ENCODE measurements around the gene CEP19. TPM values are rescaled to one million over a fixed set of nuclear protein-coding genes. Genes with fewer than 3 reads are reported as not detected.

The CEP19 gene
- total and polyA plus RNA-seq, 2 of the 8 experiments (the other 6 are each of a cell fraction or from before 2014, with no cell fraction given) = 0.95 to 1.6 TPM

- FAIRE-seq = no peak
- peaks cover 12% of the 10 kb centered on the region for H3K79me1 ChIP-seq (ENCODE audit: low read depth, low read length)
- no peaks in the 10 kb centered on the region for H3K23me2 ChIP-seq (ENCODE audit: low read depth, low read length)
- H4K5ac ChIP-seq (ENCODE audit: insufficient read length, low read depth, low read length) = no peak overlapping the region
- no peak overlapping the region for H2BK120ac ChIP-seq (replicated peaks; ENCODE audit: low read depth, low read length)
- no peak overlapping the region for H3K18ac ChIP-seq (ENCODE audit: extremely low read depth, low read length)
- no peak overlapping the region for H2BK12ac ChIP-seq (ENCODE audit: low read depth, low read length)
- H3K56ac ChIP-seq (replicated peaks; ENCODE audit: insufficient read length, low read depth, low read length) = no peak overlapping the region
- no peak overlapping the region for H3K4me3 ChIP-seq (ENCODE audit: extremely low read depth in 1 of 4, insufficient read depth in 2 of 4, low read depth in 3 of 4, low read length in 4 of 4)
- no peak overlapping the region for H2BK20ac ChIP-seq (ENCODE audit: low read length)
- H2AFZ ChIP-seq (ENCODE audit: low read length) = no peak overlapping the region
- CTCF ChIA-PET (ENCODE audit: partially characterized antibody) = interaction anchor here (0.6 to 0.7 kb wide), 2 partner anchors 38 to 745 kb away, joined by 3 read pairs; no protein-coding TSS in a partner anchor
- POLR2A ChIA-PET (ENCODE audit: partially characterized antibody) = interaction anchor here (0.7 to 2.5 kb wide), 2 partner anchors 9 to 15 kb away, joined by 3 to 6 read pairs; no protein-coding TSS in a partner anchor
- H3K36me3 ChIP-seq (ENCODE audit: control insufficient read depth in 2 of 4, insufficient read depth in 4 of 4, low read length in 3 of 4) = peaks cover 0 to 3% (median 2%) of the 10 kb centered on the region in 4 experiments; a peak in 3 of 8 replicates
- H3K9ac ChIP-seq (replicated peaks in 1 of 4; ENCODE audit: extremely low read depth in 1 of 4, low read depth in 3 of 4, low read length in 3 of 4) = no peak overlapping the region
- peaks cover 2 to 4% of the 10 kb centered on the region in 2 experiments; a peak in 1 of 4 replicates for H3K9me3 ChIP-seq (ENCODE audit: insufficient read depth in 2 of 2, low read depth in 1 of 2, low read length in 1 of 2)
- no peak overlapping the region; the same call in 1 of the 2 replicates for H3K27ac ChIP-seq (ENCODE audit: low read depth, low read length)
- WGBS, 2 experiments (ENCODE audit: extremely low coverage in 1 of 2, insufficient coverage in 1 of 2, insufficient read length in 1 of 2, insufficient replicate concordance in 2 of 2, low coverage in 1 of 2, low lambda C conversion rate in 2 of 2, missing lambda C conversion rate in 1 of 2) = 88% methylated on average over 9 of the region's 9 CpGs; no CpG with 5 or more reads in 1 of the 2 experiments
- no peak overlapping the region for H2BK5ac ChIP-seq (ENCODE audit: low read depth, low read length)
- peaks cover 14 to 72% of the 10 kb centered on the region in 2 experiments for H3K79me2 ChIP-seq (ENCODE audit: control insufficient read depth in 1 of 2, insufficient read depth in 2 of 2, low read length in 2 of 2)
- H3K4me1 ChIP-seq (replicated peaks in 1 of 4; ENCODE audit: control insufficient read depth in 3 of 4, insufficient read depth in 4 of 4, low read length in 3 of 4) = peaks cover 0 to 13% (median 3%) of the 10 kb centered on the region in 4 experiments; a peak in 5 of 7 replicates
- H4K91ac ChIP-seq (replicated peaks; ENCODE audit: insufficient read length, low read length) = no peak overlapping the region
- no peak overlapping the region for H2BK15ac ChIP-seq (ENCODE audit: low read length)
- no peak overlapping the region for H3K4me2 ChIP-seq (ENCODE audit: insufficient read depth in 1 of 2, low read depth in 2 of 2, low read length in 2 of 2)
- no peak overlapping the region for H2AK5ac ChIP-seq (ENCODE audit: low read depth, low read length)
- no peak overlapping the region for H4K8ac ChIP-seq (ENCODE audit: extremely low read depth, insufficient read depth, low read length)
- peaks cover 6 to 7% of the 10 kb centered on the region in 2 experiments for H4K20me1 ChIP-seq (replicated peaks in 1 of 2; ENCODE audit: control insufficient read depth in 1 of 2, insufficient read depth in 2 of 2, low read length in 2 of 2)
- DNase-seq (ENCODE audit: low read depth in 1 of 2, low spot score in 2 of 2) = no peak
- no peaks in the 10 kb centered on the region; a peak in 1 of 7 replicates for H3K27me3 ChIP-seq (replicated peaks in 1 of 4; ENCODE audit: control insufficient read depth in 3 of 4, extremely low read depth in 1 of 4, insufficient read depth in 3 of 4, low read length in 3 of 4)
- H3K4ac ChIP-seq (replicated peaks; ENCODE audit: insufficient read length, low read depth, low read length) = no peak overlapping the region
- no peak overlapping the region for H3K23ac ChIP-seq (ENCODE audit: insufficient read length)
- no peak overlapping the region for H3K14ac ChIP-seq (ENCODE audit: insufficient read length)
- TF ChIP-seq BRCA1 (IDR thresholded peaks at IDR 0.05; ENCODE audit: low read depth, low read length) = no peak
- no peak for TF ChIP-seq TAF7 (optimal IDR thresholded peaks at IDR 0.05; ENCODE audit: borderline replicate concordance, low read depth, low read length)
Observed at GRCh38 chr3:196757876-196758739, 46.1 kb upstream of the CEP19 start.
